RWPE2 (cell line): ENCODE measurements around the gene SMPD3.

ENCODE experiments used
- ATAC-seq: fragments of 200-7000 bp; cut with Tn5 transposase; 3 replicates; pipeline ENCODE4 v1.9.1; 2021; ENCODE audit warnings: low read depth
- DNase-seq: peaks from one replicate; pipeline ENCODE4 v3.0.0-alpha.2; 2020; ENCODE audit warnings: low spot score
- H3K27ac ChIP-seq: fragments of 450-650 bp; 2 replicates; pipeline ENCODE4 v1.5.1; 2017; ENCODE audit warnings: mild to moderate bottlenecking; ENCODE audit not compliant: poor library complexity, severe bottlenecking
- H3K27me3 ChIP-seq: fragments of 250-450 bp; sonication (Bioruptor Pico); 2 replicates; pipeline ENCODE4 v1.5.1; 2021; ENCODE audit warnings: mild to moderate bottlenecking, moderate library complexity; ENCODE audit not compliant: insufficient read depth, poor library complexity, severe bottlenecking
- H3K36me3 ChIP-seq: fragments of 250-450 bp; sonication (Bioruptor Pico); 2 replicates; pipeline ENCODE4 v1.5.1; 2020; ENCODE audit warnings: low read depth, mild to moderate bottlenecking, moderate library complexity
- H3K4me1 ChIP-seq: fragments of 250-450 bp; sonication (Bioruptor Pico); 2 replicates; pipeline ENCODE4 v1.5.1; 2021; ENCODE audit warnings: mild to moderate bottlenecking, moderate library complexity; ENCODE audit not compliant: insufficient read depth, poor library complexity, severe bottlenecking
- H3K4me3 ChIP-seq: fragments of 250-450 bp; sonication (Bioruptor Pico); 2 replicates; pipeline ENCODE4 v1.5.1; 2021; ENCODE audit warnings: mild to moderate bottlenecking, moderate library complexity; ENCODE audit not compliant: severe bottlenecking
- H3K9me3 ChIP-seq: fragments of 250-450 bp; sonication (Bioruptor Pico); 2 replicates; pipeline ENCODE4 v1.5.1; 2021; ENCODE audit warnings: mild to moderate bottlenecking, moderate library complexity; ENCODE audit not compliant: severe bottlenecking
- CTCF ChIP-seq: fragments of 450-650 bp; IDR thresholded peaks from one replicate; pipeline ENCODE4 v1.5.1; 2017; ENCODE audit warnings: mild to moderate bottlenecking, moderate library complexity; ENCODE audit not compliant: poor library complexity, severe bottlenecking

SMPD3 gene

GRCh38 chr16:68445458-68445857 lies 2.9 kb downstream of the SMPD3 start:
- Histone ChIP-seq H3K27me3 (peaks cover 35% of the 10 kb centered on the region), H3K27ac (no peak overlapping the region), H3K4me1 (no peaks in the 10 kb centered on the region), H3K9me3 (no peaks in the 10 kb centered on the region), H3K36me3 (no peaks in the 10 kb centered on the region), H3K4me3 (no peak overlapping the region)
- DNase-seq (no peak), ATAC-seq (no peak)
- TF ChIP-seq CTCF = peak; percentile 37

GRCh38 chr16:68444056-68444657 lies 4.2 kb downstream of the SMPD3 start:
- DNase-seq = no peak
- peaks cover 37% of the 10 kb centered on the region for H3K27me3 ChIP-seq
- H3K27ac ChIP-seq = no peak overlapping the region
- no peaks in the 10 kb centered on the region for H3K36me3 ChIP-seq
- no peaks in the 10 kb centered on the region for H3K4me1 ChIP-seq
- no peak for ATAC-seq
- TF ChIP-seq CTCF = no peak
- no peaks in the 10 kb centered on the region for H3K9me3 ChIP-seq
- no peak overlapping the region for H3K4me3 ChIP-seq

GRCh38 chr16:68436581-68436980 lies 11.7 kb downstream of the SMPD3 start:
- H3K27me3 ChIP-seq = peaks cover 5% of the 10 kb centered on the region
- ATAC-seq (no peak), DNase-seq (no peak)
- H3K27ac ChIP-seq = no peak overlapping the region
- H3K4me1 ChIP-seq = no peaks in the 10 kb centered on the region
- no peaks in the 10 kb centered on the region for H3K9me3 ChIP-seq
- TF ChIP-seq CTCF = no peak
- H3K4me3 ChIP-seq = no peak overlapping the region
- no peaks in the 10 kb centered on the region for H3K36me3 ChIP-seq

- peak; percentile 35; the same call in 1 of the 3 replicates for ATAC-seq
- Histone ChIP-seq H3K36me3 (no peaks in the 10 kb centered on the region), H3K27me3 (no peaks in the 10 kb centered on the region), H3K4me1 (no peaks in the 10 kb centered on the region), H3K9me3 (no peaks in the 10 kb centered on the region), H3K27ac (no peak overlapping the region), H3K4me3 (no peak overlapping the region)
- DNase-seq = no peak
- no peak for TF ChIP-seq CTCF
These were observed 13.6 kb downstream of the SMPD3 start for GRCh38 chr16:68434624-68435210.

GRCh38 chr16:68433316-68433715 lies 15.0 kb downstream of the SMPD3 start:
- Histone ChIP-seq H3K36me3 (no peaks in the 10 kb centered on the region), H3K27me3 (no peaks in the 10 kb centered on the region), H3K4me3 (no peak overlapping the region), H3K4me1 (no peaks in the 10 kb centered on the region), H3K27ac (no peak overlapping the region), H3K9me3 (no peaks in the 10 kb centered on the region)
- TF ChIP-seq CTCF = no peak
- ATAC-seq (no peak), DNase-seq (no peak)
